GM12878 (cell line): ENCODE data around the gene SAMD4A. TPM values are rescaled to one million over a fixed set of nuclear protein-coding genes. Genes with fewer than 3 reads are reported as not detected.

Experiments
- ATAC-seq: fragments of 200-7000 bp; cut with Tn5 transposase; 3 replicates; pipeline ENCODE4 v1.9.1; 2020; ENCODE audit warnings: mild to moderate bottlenecking, moderate library complexity
- BruUV-seq: library from RNA; stranded (reverse); fragments of 400-500 nt; replicated peaks from 2 replicates; lab custom pipeline; 2021; lab: Mats Ljungman, UMichigan
- CTCF ChIA-PET: fragments of 300-600 bp; sonication (Branson Sonifier 250); formaldehyde crosslinking; extraction: SDS; loops from one replicate; lab custom pipeline; 2021; ENCODE audit warnings: inconsistent platforms; lab: Yijun Ruan, JAX
- POLR2A ChIA-PET: fragments of 350-600 bp; formaldehyde crosslinking; extraction: SDS; loops from one replicate; lab custom pipeline; 2021; ENCODE audit warnings: inconsistent platforms; lab: Charles Lee
- RAD21 ChIA-PET: fragments of 300-600 bp; sonication (Branson Sonifier 250); formaldehyde crosslinking; loops from one replicate; lab custom pipeline; 2023; ENCODE audit warnings: antibody characterized with exemption; ENCODE audit not compliant: unreplicated experiment; lab: Charles Lee
- SMC1A ChIA-PET: fragments of 300-600 bp; sonication (Branson Sonifier 250); formaldehyde crosslinking; loops from one replicate; lab custom pipeline; 2023; ENCODE audit not compliant: unreplicated experiment, uncharacterized antibody; lab: Charles Lee
- DNase-seq: peaks from one replicate; pipeline ENCODE4 v3.0.0-alpha.2; 2011; ENCODE audit warnings: low read depth, low spot score
- FAIRE-seq: peaks from 3 replicates; lab custom pipeline; 2011; peaks lifted over from hg19 to GRCh38; lab: Jason Lieb, UNC
- H2AFZ ChIP-seq: 2 replicates; pipeline ENCODE4 v1.6.0; 2011; ENCODE audit warnings: low read depth, low read length, control low read depth; ENCODE audit not compliant: control insufficient read depth
- H3K27ac ChIP-seq: 2 replicates; pipeline ENCODE4 v1.5.1; 2011; ENCODE audit warnings: control low read depth; ENCODE audit not compliant: control insufficient read depth, insufficient read depth
- H3K27me3 ChIP-seq, 2 experiments: replicated peaks in 1 of 2; 2 replicates each; pipeline versions ENCODE4 v1.6.0 to v1.6.1; 2011; ENCODE audit warnings: low read length in 1 of 2; ENCODE audit not compliant: control insufficient read depth in 2 of 2, insufficient read depth in 2 of 2
- H3K36me3 ChIP-seq, 2 experiments: 2 replicates each; pipeline ENCODE4 v1.5.1; 2011; ENCODE audit warnings: low read length in 1 of 2; ENCODE audit not compliant: control insufficient read depth in 2 of 2, insufficient read depth in 2 of 2
- H3K4me1 ChIP-seq: 2 replicates; pipeline ENCODE4 v1.6.1; 2011; ENCODE audit warnings: mild to moderate bottlenecking, low read length, moderate library complexity, mixed read lengths; ENCODE audit not compliant: control insufficient read depth, insufficient read depth
- H3K4me2 ChIP-seq: 2 replicates; pipeline ENCODE4 v1.6.0; 2011; ENCODE audit warnings: control low read depth; ENCODE audit not compliant: control insufficient read depth, insufficient read depth
- H3K4me3 ChIP-seq: fragments of 200-600 bp; sonication (generic); 2 replicates; pipeline ENCODE4 v1.5.1; 2016
- H3K79me2 ChIP-seq: 2 replicates; pipeline ENCODE4 v1.6.0; 2011; ENCODE audit warnings: low read length; ENCODE audit not compliant: control insufficient read depth, insufficient read depth
- H3K9ac ChIP-seq: 2 replicates; pipeline ENCODE4 v1.8.0; 2011; ENCODE audit warnings: low read length, control low read depth, mixed read lengths; ENCODE audit not compliant: control insufficient read depth, insufficient read depth
- H3K9me3 ChIP-seq: replicated peaks from 3 replicates; pipeline ENCODE4 v1.5.1; 2011; ENCODE audit warnings: mild to moderate bottlenecking, low read length; ENCODE audit not compliant: control insufficient read depth, insufficient read depth
- H4K20me1 ChIP-seq: 2 replicates; pipeline ENCODE4 v1.6.0; 2011; ENCODE audit not compliant: control insufficient read depth, insufficient read depth
- CBFB ChIP-seq: IDR thresholded peaks from 2 replicates; pipeline ENCODE4 v1.6.1; 2016; ENCODE audit warnings: antibody characterized with exemption, low read depth
- CHD2 ChIP-seq: IDR thresholded peaks from 2 replicates; pipeline ENCODE4 v1.6.1; 2011; ENCODE audit warnings: low read depth, low read length, improper control_type of control experiment, borderline replicate concordance
- RCOR1 ChIP-seq: conservative IDR thresholded peaks from 2 replicates; pipeline ENCODE4 v1.6.1; 2012; ENCODE audit warnings: low read depth, low read length, improper control_type of control experiment
- SMAD5 ChIP-seq: IDR thresholded peaks from 2 replicates; pipeline ENCODE4 v1.6.1; 2016; ENCODE audit warnings: antibody characterized with exemption, low read depth
- WGBS: methylation state at CpG from one replicate; pipeline ENCODE4 v1.1.6; 2016; ENCODE audit warnings: low lambda C conversion rate; ENCODE audit not compliant: insufficient replicate concordance, insufficient coverage; ENCODE audit errors: missing lambda C conversion rate; 5-methylcytosine and 5-hydroxymethylcytosine counted together
- in situ Hi-C: fragments of 300-500 bp; cut with MboI; formaldehyde crosslinking; loops from 9 replicates; pipeline ENCODE4 v1.14.3; 2018; ENCODE audit warnings: mixed read lengths
- intact Hi-C: fragments of 100-400 bp; cut with micrococcal nuclease; formaldehyde crosslinking; loops from one replicate; pipeline ENCODE4 v1.14.2; 2022; ENCODE audit not compliant: unreplicated experiment
- polyA plus RNA-seq, 11 experiments: library from polyadenylated mRNA; depleted of rRNA in 4 of 11; unstranded in 6 of 11; stranded (reverse) in 5 of 11; fragments of >200 nt; fragmentation: Nextera tagmentation in 4 of 11; fragmentation: Illumina TruSeq in 1 of 11; extraction: Ambion mirVana in 4 of 11; extraction: Trizol in 1 of 11; gene quantifications; 1 replicate in 1 of 11; 2 replicates in 10 of 11; pipeline versions ENCODE4 v1.2.1 to v1.2.3, GENCODE V29; 2011 to 2016; ENCODE audit warnings: inconsistent platforms in 2 of 11, missing spikeins in 2 of 11, low read depth in 1 of 11
- total RNA-seq, 4 experiments: library from RNA; depleted of rRNA in 3 of 4; stranded (reverse); fragments of >200 nt in 3 of 4; fragmentation: Illumina TruSeq in 1 of 4; extraction: Trizol in 1 of 4; gene quantifications; 2 replicates each; pipeline versions ENCODE4 v1.2.1 to v1.2.3, GENCODE V29; 2013 to 2021
- TF ChIP-seq, protein P1 (sequence below): IDR thresholded peaks from 2 replicates; pipeline ENCODE4 v1.6.1; 2011; ENCODE audit warnings: low read depth, low read length, improper control_type of control experiment, borderline replicate concordance

The SAMD4A gene
- total and polyA plus RNA-seq, 10 of the 15 experiments (the other 5 are each of a cell fraction or from before 2014, with no cell fraction given): 0.05 to 0.56 (median 0.31) TPM

DNA sequence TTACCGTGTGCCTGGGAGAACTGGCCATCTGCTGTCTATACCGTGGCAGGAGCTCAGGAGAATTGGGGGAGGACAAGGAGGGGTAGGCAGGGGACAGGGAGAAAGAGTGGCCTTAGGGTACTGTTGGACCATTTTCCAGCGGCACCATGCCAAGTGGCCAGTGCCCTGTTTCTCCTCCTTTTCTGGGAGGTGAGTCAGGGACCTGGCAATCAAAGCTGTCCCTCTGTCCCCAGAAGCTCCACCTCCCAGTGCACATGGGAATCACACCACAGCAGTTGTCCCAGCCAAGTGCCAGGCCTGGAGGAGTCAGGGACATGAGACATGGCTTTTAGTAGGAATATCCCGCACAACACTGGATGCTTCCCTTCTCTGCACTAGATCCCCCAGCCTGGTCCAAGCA lies 217.7 kb downstream of the SAMD4A start:
- RAD21 ChIA-PET: interaction anchor here (1.5 kb wide), 1 partner anchor 9 kb away, joined by 5 read pairs; no protein-coding TSS in a partner anchor
- Histone ChIP-seq H3K79me2 (no peaks in the 10 kb centered on the region), H3K4me2 (no peak overlapping the region), H3K27ac (no peak overlapping the region), H3K27me3 (no peaks in the 10 kb centered on the region), H3K9me3 (no peaks in the 10 kb centered on the region; the same call in 2 of the 3 replicates), H3K4me3 (no peak overlapping the region), H3K9ac (no peak overlapping the region), H4K20me1 (no peaks in the 10 kb centered on the region), H2AFZ (no peak overlapping the region), H3K4me1 (peaks cover 10% of the 10 kb centered on the region), H3K36me3 (no peaks in the 10 kb centered on the region)
- no TSS peak for BruUV-seq
- FAIRE-seq: no peak
- no peak for ATAC-seq
- CTCF ChIA-PET: interaction anchor here (1.3 to 3.0 kb wide), 3 partner anchors 11 to 21 kb away, joined by 5 to 11 read pairs (median 7); no protein-coding TSS in a partner anchor
- DNase-seq: no peak
- SMC1A ChIA-PET: interaction anchor here (0.7 to 1.3 kb wide), 2 partner anchors 10 to 121 kb away, joined by 3 read pairs; no protein-coding TSS in a partner anchor
- in situ Hi-C loops: no loop called here
- TF ChIP-seq CHD2: no peak
- no peak for TF ChIP-seq RCOR1
- no peak for TF ChIP-seq CBFB
- TF ChIP-seq, protein P1, sequence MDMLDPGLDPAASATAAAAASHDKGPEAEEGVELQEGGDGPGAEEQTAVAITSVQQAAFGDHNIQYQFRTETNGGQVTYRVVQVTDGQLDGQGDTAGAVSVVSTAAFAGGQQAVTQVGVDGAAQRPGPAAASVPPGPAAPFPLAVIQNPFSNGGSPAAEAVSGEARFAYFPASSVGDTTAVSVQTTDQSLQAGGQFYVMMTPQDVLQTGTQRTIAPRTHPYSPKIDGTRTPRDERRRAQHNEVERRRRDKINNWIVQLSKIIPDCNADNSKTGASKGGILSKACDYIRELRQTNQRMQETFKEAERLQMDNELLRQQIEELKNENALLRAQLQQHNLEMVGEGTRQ: no peak
- TF ChIP-seq SMAD5: no peak
- intact Hi-C loops: loop anchor here (5.0 kb wide), 1 partner anchor 118 kb away; the partner anchor contains the start of gene GCH1
- WGBS: 95% methylated on average over 4 of the region's 4 CpGs
- POLR2A ChIA-PET: interaction anchor here (0.6 kb wide), 1 partner anchor 45 kb away, joined by 3 read pairs; no protein-coding TSS in a partner anchor
